Right lobe of liver (tissue), 4 donors: ENCODE data around the gene NR6A1.
"Not testable (repeated sequence)": the region's sequence is repeated elsewhere in the genome, so short reads cannot be mapped to it uniquely, and the experiment has no call there.

Experiments
- POLR2A ChIP-seq: fragments of 450-650 bp; IDR thresholded peaks from one replicate; pipeline ENCODE4 v1.6.1; 2017; ENCODE audit warnings: antibody characterized with exemption, mild to moderate bottlenecking
- TF ChIP-seq, protein P1 (sequence below), 4 donors: fragments of 200-600 bp in 3 of 4; fragments of 450-650 bp in 1 of 4; IDR thresholded peaks; one replicate each; pipeline versions ENCODE4 v1.5.1 to v1.8.0; 2016 to 2022; ENCODE audit warnings: antibody characterized with exemption in 4 of 4, mild to moderate bottlenecking in 2 of 4
- donor health status: DM: no; HTN: no; CAD: no.
- donor health status: DM: no; HTN: no; CAD: no.
- donor health status: DM: no; HTN: yes; CAD: no.

DNA sequence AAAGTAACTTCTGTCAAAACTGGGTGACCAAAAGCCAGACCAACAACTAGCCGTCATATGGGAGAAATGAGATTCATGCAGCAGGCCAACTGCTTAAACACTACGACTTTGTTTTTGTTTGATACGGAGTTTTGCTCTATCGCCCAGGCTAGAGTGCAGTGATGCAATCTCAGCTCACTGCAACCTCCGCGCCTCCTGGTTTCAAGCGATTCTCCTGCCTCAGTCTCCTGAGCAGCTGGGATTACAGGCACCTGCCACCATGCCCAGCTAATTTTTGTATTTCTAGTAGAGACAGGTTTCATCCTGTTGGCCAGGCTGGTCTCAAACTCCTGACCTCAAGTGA lies 36.4 kb downstream of the NR6A1 start:
- TF ChIP-seq, protein P1, sequence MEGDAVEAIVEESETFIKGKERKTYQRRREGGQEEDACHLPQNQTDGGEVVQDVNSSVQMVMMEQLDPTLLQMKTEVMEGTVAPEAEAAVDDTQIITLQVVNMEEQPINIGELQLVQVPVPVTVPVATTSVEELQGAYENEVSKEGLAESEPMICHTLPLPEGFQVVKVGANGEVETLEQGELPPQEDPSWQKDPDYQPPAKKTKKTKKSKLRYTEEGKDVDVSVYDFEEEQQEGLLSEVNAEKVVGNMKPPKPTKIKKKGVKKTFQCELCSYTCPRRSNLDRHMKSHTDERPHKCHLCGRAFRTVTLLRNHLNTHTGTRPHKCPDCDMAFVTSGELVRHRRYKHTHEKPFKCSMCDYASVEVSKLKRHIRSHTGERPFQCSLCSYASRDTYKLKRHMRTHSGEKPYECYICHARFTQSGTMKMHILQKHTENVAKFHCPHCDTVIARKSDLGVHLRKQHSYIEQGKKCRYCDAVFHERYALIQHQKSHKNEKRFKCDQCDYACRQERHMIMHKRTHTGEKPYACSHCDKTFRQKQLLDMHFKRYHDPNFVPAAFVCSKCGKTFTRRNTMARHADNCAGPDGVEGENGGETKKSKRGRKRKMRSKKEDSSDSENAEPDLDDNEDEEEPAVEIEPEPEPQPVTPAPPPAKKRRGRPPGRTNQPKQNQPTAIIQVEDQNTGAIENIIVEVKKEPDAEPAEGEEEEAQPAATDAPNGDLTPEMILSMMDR (IDR thresholded peaks at IDR 0.05), result not testable (repeated sequence)
- not testable (repeated sequence) for TF ChIP-seq POLR2A
